ENCODE results near the gene OR51A4. TPM values are rescaled to one million over a fixed set of nuclear protein-coding genes. Genes with fewer than 3 reads are reported as not detected.
"Not testable (repeated sequence)": the region's sequence is repeated elsewhere in the genome, so short reads cannot be mapped to it uniquely, and the experiment has no call there.

The OR51A4 gene
- total RNA-seq, 2 experiments from 2014 or later = not detected

DNA sequence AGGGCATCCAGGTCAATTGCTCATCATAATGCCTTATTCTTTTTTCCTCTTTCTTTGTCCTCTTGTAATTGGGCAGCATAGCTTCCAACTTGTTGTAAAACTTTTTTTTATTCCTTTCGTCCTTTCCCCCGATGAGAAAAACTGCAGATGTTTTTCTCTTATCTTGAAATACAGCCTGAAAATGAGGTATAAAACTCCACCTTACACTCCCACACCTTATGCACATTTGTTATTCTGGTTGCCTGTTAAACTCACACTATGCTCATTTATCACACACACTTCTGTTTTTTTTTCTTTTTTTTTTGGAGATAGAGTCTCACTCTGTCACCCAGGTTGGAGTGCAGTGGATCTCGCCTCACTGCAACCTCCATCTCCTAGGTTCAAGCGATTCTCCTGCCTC is 10.0 kb upstream of the OR51A4 start:
- no TSS peak for BruUV-seq (replicated peaks)
- H4K20me1 ChIP-seq (ENCODE audit: insufficient read depth, low read length) = no peaks in the 10 kb centered on the region
- H3K9me3 ChIP-seq (ENCODE audit: low read length) = no peaks in the 10 kb centered on the region
- ChIA-PET POLR2A (no interaction called here), CTCF (ENCODE audit: unreplicated experiment) (no interaction called here)
- H2AFZ ChIP-seq (ENCODE audit: low read length) = no peak overlapping the region
- H3K4me1 ChIP-seq (ENCODE audit: insufficient read depth, low read length, poor library complexity, severe bottlenecking) = no peaks in the 10 kb centered on the region
- intact Hi-C loops (cut with micrococcal nuclease; ENCODE audit: unreplicated experiment) = no loop called here
- no peak overlapping the region for H3K4me2 ChIP-seq (ENCODE audit: low read length)
- no peaks in the 10 kb centered on the region for H3K9me2 ChIP-seq (ENCODE audit: insufficient read depth, low read length)
- H3K27ac ChIP-seq (ENCODE audit: low read depth, low read length, poor library complexity, severe bottlenecking) = no peak overlapping the region
- H3K36me3 ChIP-seq (ENCODE audit: insufficient read depth, low read length) = no peaks in the 10 kb centered on the region
- no peaks in the 10 kb centered on the region for H3K79me2 ChIP-seq (ENCODE audit: insufficient read depth, low read depth, low read length)
- no peak for TF ChIP-seq CTCF (conservative IDR thresholded peaks at IDR 0.05; ENCODE audit: low read length)
- TF ChIP-seq EZH2phosphoT487 (IDR thresholded peaks at IDR 0.05; ENCODE audit: borderline replicate concordance, low read depth, low read length) = no peak
- no peak overlapping the region for H3K4me3 ChIP-seq (ENCODE audit: low read depth, low read length, poor library complexity, severe bottlenecking)
- no peak for DNase-seq (ENCODE audit: low spot score)

DNA sequence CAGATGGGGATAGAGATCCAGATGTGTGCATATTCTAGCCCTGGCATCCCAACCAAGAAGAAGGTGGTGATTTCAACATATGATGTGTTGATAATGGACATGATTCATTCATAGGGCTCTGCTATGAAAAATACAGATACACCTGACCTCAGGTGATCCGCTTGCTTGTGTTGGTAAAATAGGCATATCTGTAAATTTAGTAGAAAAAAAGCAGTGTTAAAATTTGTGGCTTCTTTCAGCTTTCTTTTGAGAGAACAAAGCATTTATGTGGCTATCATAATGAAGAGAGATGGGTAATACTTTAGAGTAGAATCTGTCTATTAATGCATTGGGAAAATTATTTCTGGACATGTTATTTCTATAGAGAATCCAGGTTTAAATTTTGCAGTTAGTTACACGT is 8.2 kb upstream of the OR51A4 start, which contains the start of gene OR51A2:
OR51A2 (minus strand) TSS at position 101 of the 400 bp plus-strand sequence; CDS start at position 101, 0 bp downstream.
- H3K4me3 ChIP-seq (ENCODE audit: low read depth, low read length, poor library complexity, severe bottlenecking); CTCF ChIA-PET (ENCODE audit: unreplicated experiment); H3K9me3 ChIP-seq (ENCODE audit: low read length); H3K4me2 ChIP-seq (ENCODE audit: low read length); H3K27ac ChIP-seq (ENCODE audit: low read depth, low read length, poor library complexity, severe bottlenecking); DNase-seq (ENCODE audit: low spot score); POLR2A ChIA-PET; intact Hi-C loops (cut with micrococcal nuclease; ENCODE audit: unreplicated experiment); BruUV-seq (replicated peaks); H3K36me3 ChIP-seq (ENCODE audit: insufficient read depth, low read length); H3K79me2 ChIP-seq (ENCODE audit: insufficient read depth, low read depth, low read length); H4K20me1 ChIP-seq (ENCODE audit: insufficient read depth, low read length); H3K4me1 ChIP-seq (ENCODE audit: insufficient read depth, low read length, poor library complexity, severe bottlenecking); H2AFZ ChIP-seq (ENCODE audit: low read length); H3K9me2 ChIP-seq (ENCODE audit: insufficient read depth, low read length): not testable (repeated sequence)

- TF ChIP-seq CTCF (conservative IDR thresholded peaks at IDR 0.05; ENCODE audit: low read length) = no peak
- no peak for TF ChIP-seq EZH2phosphoT487 (IDR thresholded peaks at IDR 0.05; ENCODE audit: borderline replicate concordance, low read depth, low read length)
- no peak overlapping the region for H3K4me2 ChIP-seq (ENCODE audit: low read length)
- CTCF ChIA-PET (ENCODE audit: unreplicated experiment) = no interaction called here
- no peak for DNase-seq (ENCODE audit: low spot score)
- no TSS peak for BruUV-seq (replicated peaks)
- no peaks in the 10 kb centered on the region for H3K79me2 ChIP-seq (ENCODE audit: insufficient read depth, low read depth, low read length)
- no peaks in the 10 kb centered on the region for H3K9me2 ChIP-seq (ENCODE audit: insufficient read depth, low read length)
- no peaks in the 10 kb centered on the region for H3K36me3 ChIP-seq (ENCODE audit: insufficient read depth, low read length)
- POLR2A ChIA-PET = no interaction called here
- H3K9me3 ChIP-seq (ENCODE audit: low read length) = no peaks in the 10 kb centered on the region
- H3K4me1 ChIP-seq (ENCODE audit: insufficient read depth, low read length, poor library complexity, severe bottlenecking) = no peaks in the 10 kb centered on the region
- H3K4me3 ChIP-seq (ENCODE audit: low read depth, low read length, poor library complexity, severe bottlenecking) = no peak overlapping the region
- intact Hi-C loops (cut with micrococcal nuclease; ENCODE audit: unreplicated experiment) = no loop called here
- no peaks in the 10 kb centered on the region for H4K20me1 ChIP-seq (ENCODE audit: insufficient read depth, low read length)
- no peak overlapping the region for H2AFZ ChIP-seq (ENCODE audit: low read length)
- no peak overlapping the region for H3K27ac ChIP-seq (ENCODE audit: low read depth, low read length, poor library complexity, severe bottlenecking)
Measured at GRCh38 chr11:4936745-4937144, 10.7 kb downstream of the OR51A4 start.
